DOHH2 (cell line): ENCODE results near the gene UFD1.

Source experiments
- H3F3A ChIP-seq: fragments of 200-600 bp; sonication (generic), shearing (Covaris generic); 2 replicates; pipeline ENCODE4 v1.6.0; 2016; ENCODE audit warnings: antibody characterized with exemption, mild to moderate bottlenecking; ENCODE audit not compliant: control insufficient read depth, insufficient read depth
- H3K27ac ChIP-seq: fragments of 200-600 bp; sonication (generic); 2 replicates; pipeline ENCODE4 v1.5.1; 2014; ENCODE audit warnings: low read depth, mild to moderate bottlenecking, low read length, moderate library complexity
- H3K27me3 ChIP-seq: fragments of 200-600 bp; sonication (generic); 2 replicates; pipeline ENCODE4 v1.6.1; 2014; ENCODE audit warnings: mild to moderate bottlenecking, low read length, mixed read lengths; ENCODE audit not compliant: control insufficient read depth
- H3K36me3 ChIP-seq: fragments of 200-600 bp; sonication (generic); 2 replicates; pipeline ENCODE4 v1.6.1; 2014; ENCODE audit warnings: mild to moderate bottlenecking, low read length, moderate library complexity, mixed read lengths; ENCODE audit not compliant: control insufficient read depth
- H3K4me1 ChIP-seq: fragments of 200-600 bp; sonication (generic); 2 replicates; pipeline ENCODE4 v1.6.1; 2014; ENCODE audit warnings: mild to moderate bottlenecking, low read length, mixed read lengths; ENCODE audit not compliant: control insufficient read depth
- H3K4me2 ChIP-seq: fragments of 200-600 bp; sonication (generic); 2 replicates; pipeline ENCODE4 v1.6.0; 2014; ENCODE audit warnings: mild to moderate bottlenecking, low read length, moderate library complexity
- H3K4me3 ChIP-seq: fragments of 200-600 bp; sonication (generic); 2 replicates; pipeline ENCODE4 v1.5.1; 2014; ENCODE audit warnings: mild to moderate bottlenecking, low read length, mixed read lengths
- H3K79me2 ChIP-seq: fragments of 200-600 bp; sonication (generic); 2 replicates; pipeline ENCODE4 v1.6.1; 2014; ENCODE audit warnings: mild to moderate bottlenecking, low read length, mixed read lengths; ENCODE audit not compliant: control insufficient read depth
- H3K9me2 ChIP-seq: fragments of 200-600 bp; sonication (generic); replicated peaks from 2 replicates; pipeline ENCODE4 v1.6.1; 2014; ENCODE audit warnings: mild to moderate bottlenecking, low read length, mixed read lengths; ENCODE audit not compliant: control insufficient read depth
- H3K9me3 ChIP-seq: fragments of 200-600 bp; sonication (generic); 2 replicates; pipeline ENCODE4 v1.6.1; 2014; ENCODE audit warnings: antibody characterized with exemption, low read length, mixed read lengths; ENCODE audit not compliant: control insufficient read depth, insufficient read depth
- H4K20me1 ChIP-seq: fragments of 200-600 bp; sonication (generic); 2 replicates; pipeline ENCODE4 v1.6.0; 2014; ENCODE audit warnings: low read depth, mild to moderate bottlenecking, antibody characterized with exemption, low read length, moderate library complexity; ENCODE audit not compliant: control insufficient read depth, insufficient read depth
- CTCF ChIP-seq: fragments of 200-600 bp; sonication (generic); IDR thresholded peaks from one replicate; pipeline ENCODE4 v1.5.1; 2014; ENCODE audit warnings: antibody characterized with exemption, mild to moderate bottlenecking, low read depth, low read length; ENCODE audit not compliant: poor library complexity, severe bottlenecking
- EZH2phosphoT487 ChIP-seq: fragments of 200-600 bp; sonication (generic); IDR thresholded peaks from 2 replicates; pipeline ENCODE4 v1.6.1; 2017; ENCODE audit warnings: borderline replicate concordance, mild to moderate bottlenecking, antibody characterized with exemption, low read length, moderate library complexity, mixed read lengths

UFD1 gene

GRCh38 chr22:19499236-19499879 lies 20.4 kb upstream of the UFD1 start:
- H3K36me3 ChIP-seq, result peaks cover 78% of the 10 kb centered on the region
- no peak overlapping the region for H3K4me3 ChIP-seq
- H3K4me2 ChIP-seq, result no peak overlapping the region
- H3K79me2 ChIP-seq, result no peaks in the 10 kb centered on the region
- H4K20me1 ChIP-seq, result no peaks in the 10 kb centered on the region
- no peaks in the 10 kb centered on the region for H3K4me1 ChIP-seq
- H3F3A ChIP-seq, result peaks cover 3% of the 10 kb centered on the region; the same call in 1 of the 2 replicates
- H3K9me2 ChIP-seq, result no peaks in the 10 kb centered on the region
- H3K27ac ChIP-seq, result no peak overlapping the region
- H3K27me3 ChIP-seq, result no peaks in the 10 kb centered on the region
- no peaks in the 10 kb centered on the region for H3K9me3 ChIP-seq
- no peak for TF ChIP-seq CTCF
- TF ChIP-seq EZH2phosphoT487, result no peak

- no peaks in the 10 kb centered on the region for H3K27me3 ChIP-seq
- peaks cover 82% of the 10 kb centered on the region for H3K36me3 ChIP-seq
- H3K9me3 ChIP-seq, result no peaks in the 10 kb centered on the region
- TF ChIP-seq EZH2phosphoT487, result no peak
- peaks cover 3% of the 10 kb centered on the region; the same call in 1 of the 2 replicates for H3F3A ChIP-seq
- H3K79me2 ChIP-seq, result peaks cover under 1% of the 10 kb centered on the region; the same call in 1 of the 2 replicates
- no peaks in the 10 kb centered on the region for H4K20me1 ChIP-seq
- no peak overlapping the region for H3K4me2 ChIP-seq
- no peak overlapping the region for H3K4me3 ChIP-seq
- H3K27ac ChIP-seq, result no peak overlapping the region
- no peaks in the 10 kb centered on the region for H3K4me1 ChIP-seq
- no peaks in the 10 kb centered on the region for H3K9me2 ChIP-seq
Observed at GRCh38 chr22:19498866-19499190, 19.8 kb upstream of the UFD1 start.

DNA sequence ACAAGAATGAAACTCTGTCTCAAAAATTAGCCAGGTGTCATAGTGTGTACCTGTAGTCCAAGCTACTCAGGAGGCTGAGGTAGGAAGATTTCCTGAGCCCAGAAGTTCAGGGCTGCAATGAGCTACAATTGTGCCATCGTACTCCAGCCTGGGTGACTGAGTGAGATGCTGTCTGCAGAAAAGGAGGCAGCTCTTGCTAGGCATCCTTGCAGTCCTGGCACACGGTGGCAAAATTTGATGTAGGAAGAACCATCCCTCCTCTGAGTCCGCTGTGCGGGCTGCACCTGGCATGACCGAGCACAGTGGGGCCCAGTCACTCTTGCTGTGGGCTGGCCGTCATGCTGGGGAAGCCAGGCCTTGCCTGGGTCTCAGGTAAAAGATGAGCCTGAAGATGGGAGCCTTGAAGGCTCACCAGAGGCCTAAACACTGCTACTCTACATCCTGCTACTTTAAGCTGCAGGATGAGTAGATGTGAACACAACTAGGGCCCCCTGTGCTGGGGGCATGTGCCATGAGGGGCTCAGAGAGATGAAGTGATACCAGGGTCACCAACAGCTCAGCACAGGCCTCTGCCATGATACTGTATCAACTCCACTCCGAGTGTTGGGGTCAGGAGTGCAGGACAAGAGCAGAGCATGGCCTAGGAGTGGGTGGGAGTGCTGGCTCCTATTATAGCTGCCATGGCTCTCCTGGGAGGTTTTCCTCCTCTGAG lies 19.3 kb upstream of the UFD1 start:
- TF ChIP-seq CTCF (no peak), EZH2phosphoT487 (no peak)
- Histone ChIP-seq H3K4me2 (no peak overlapping the region), H3K4me1 (no peaks in the 10 kb centered on the region), H3K9me3 (no peaks in the 10 kb centered on the region), H3F3A (peaks cover 3% of the 10 kb centered on the region; the same call in 1 of the 2 replicates), H4K20me1 (no peaks in the 10 kb centered on the region), H3K27ac (no peak overlapping the region), H3K4me3 (no peak overlapping the region), H3K79me2 (peaks cover 3% of the 10 kb centered on the region; the same call in 1 of the 2 replicates), H3K9me2 (no peaks in the 10 kb centered on the region), H3K36me3 (peaks cover 82% of the 10 kb centered on the region), H3K27me3 (no peaks in the 10 kb centered on the region)

GRCh38 chr22:19497245-19497644 lies 18.3 kb upstream of the UFD1 start:
- Histone ChIP-seq H3K36me3 (peaks cover 85% of the 10 kb centered on the region), H3K27me3 (no peaks in the 10 kb centered on the region), H3K4me1 (no peaks in the 10 kb centered on the region), H3K79me2 (peaks cover 10% of the 10 kb centered on the region), H3K4me2 (no peak overlapping the region), H3K9me3 (no peaks in the 10 kb centered on the region), H3K4me3 (no peak overlapping the region), H3K9me2 (no peaks in the 10 kb centered on the region), H4K20me1 (peaks cover 5% of the 10 kb centered on the region; the same call in 1 of the 2 replicates), H3F3A (peaks cover 3% of the 10 kb centered on the region; the same call in 1 of the 2 replicates), H3K27ac (no peak overlapping the region)
- TF ChIP-seq EZH2phosphoT487 (no peak), CTCF (no peak)
